OCI-LY1 (cell line): Measurements from ENCODE around the gene CLDN25.
A peak's percentile ranks its signal among the peaks of the same experiment; 100 is the strongest.

Source experiments
- EZH2 ChIP-seq: fragments of 200-600 bp; sonication (generic), shearing (Covaris generic); IDR thresholded peaks from 2 replicates; pipeline ENCODE4 v1.8.0; 2017; ENCODE audit warnings: borderline replicate concordance, mixed run types, mild to moderate bottlenecking, antibody characterized with exemption, low read length, moderate library complexity, mixed read lengths
- TF ChIP-seq, protein P1 (sequence below): fragments of 200-600 bp; sonication (generic), shearing (Covaris generic); IDR thresholded peaks from 2 replicates; pipeline ENCODE4 v1.5.1; 2017; ENCODE audit warnings: mild to moderate bottlenecking, antibody characterized with exemption, low read length, moderate library complexity, mixed read lengths

DNA sequence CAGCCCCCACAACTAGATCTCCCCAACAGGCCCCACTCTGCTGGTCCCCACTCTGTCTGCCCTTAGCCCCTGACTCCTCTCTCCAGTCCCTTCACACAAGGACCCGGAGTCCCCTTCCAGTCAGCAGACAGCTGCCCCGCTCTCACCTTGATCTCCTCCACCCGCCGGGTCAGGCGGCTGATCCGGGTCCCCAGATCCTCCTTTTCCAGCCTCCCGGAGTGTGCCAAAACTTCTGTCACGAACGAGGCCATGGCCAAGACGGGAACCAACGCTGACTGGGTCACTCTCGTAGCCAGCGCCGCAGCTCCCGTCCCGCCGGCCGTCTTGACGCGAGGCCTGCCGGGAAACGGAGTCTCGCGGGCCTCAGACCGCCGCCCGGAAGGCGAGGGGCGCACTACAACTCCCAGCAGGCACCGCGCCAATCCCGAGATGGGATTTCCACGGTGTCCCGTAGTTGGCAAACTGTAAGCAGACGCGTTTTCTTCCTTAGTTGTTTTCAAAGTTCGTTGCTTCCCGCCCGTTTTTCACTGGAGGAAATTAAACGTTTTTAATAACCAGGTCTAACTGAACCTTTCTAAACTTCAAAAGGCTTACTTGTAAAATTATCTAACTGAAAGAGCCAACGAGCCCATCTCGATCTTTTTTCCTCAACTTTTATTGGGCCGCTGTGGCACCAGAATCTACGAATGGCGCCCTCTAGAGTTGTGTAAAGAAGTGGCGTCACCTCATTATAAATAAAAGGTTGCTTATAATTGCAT, 6.0 kb upstream of the CLDN25 start, which contains the start of gene ZW10:
- TF ChIP-seq, protein P1, sequence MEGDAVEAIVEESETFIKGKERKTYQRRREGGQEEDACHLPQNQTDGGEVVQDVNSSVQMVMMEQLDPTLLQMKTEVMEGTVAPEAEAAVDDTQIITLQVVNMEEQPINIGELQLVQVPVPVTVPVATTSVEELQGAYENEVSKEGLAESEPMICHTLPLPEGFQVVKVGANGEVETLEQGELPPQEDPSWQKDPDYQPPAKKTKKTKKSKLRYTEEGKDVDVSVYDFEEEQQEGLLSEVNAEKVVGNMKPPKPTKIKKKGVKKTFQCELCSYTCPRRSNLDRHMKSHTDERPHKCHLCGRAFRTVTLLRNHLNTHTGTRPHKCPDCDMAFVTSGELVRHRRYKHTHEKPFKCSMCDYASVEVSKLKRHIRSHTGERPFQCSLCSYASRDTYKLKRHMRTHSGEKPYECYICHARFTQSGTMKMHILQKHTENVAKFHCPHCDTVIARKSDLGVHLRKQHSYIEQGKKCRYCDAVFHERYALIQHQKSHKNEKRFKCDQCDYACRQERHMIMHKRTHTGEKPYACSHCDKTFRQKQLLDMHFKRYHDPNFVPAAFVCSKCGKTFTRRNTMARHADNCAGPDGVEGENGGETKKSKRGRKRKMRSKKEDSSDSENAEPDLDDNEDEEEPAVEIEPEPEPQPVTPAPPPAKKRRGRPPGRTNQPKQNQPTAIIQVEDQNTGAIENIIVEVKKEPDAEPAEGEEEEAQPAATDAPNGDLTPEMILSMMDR = peak; percentile 74
- TF ChIP-seq EZH2 = no peak
